ENCODE data around the gene DUSP12. TPM values are rescaled to one million over a fixed set of nuclear protein-coding genes. Genes with fewer than 3 reads are reported as not detected.

The DUSP12 gene
- total RNA-seq, 2 experiments from 2014 or later: 20.3 to 23.0 TPM

GRCh38 chr1:161770250-161770649 lies 20.7 kb downstream of the DUSP12 start:
- CTCF ChIA-PET: interaction anchor here (1.6 kb wide), 1 partner anchor 21 kb away, joined by 5 read pairs; the partner anchor contains the start of gene DUSP12
- peaks cover 49% of the 10 kb centered on the region for H3K4me1 ChIP-seq (ENCODE audit: insufficient read depth, low read length)

GRCh38 chr1:161771161-161771560 lies 21.6 kb downstream of the DUSP12 start:
- Mint-ChIP-seq H3K27ac (no peak overlapping the region), H3K4me3 (no peak overlapping the region), H3K27me3 (no peaks in the 10 kb centered on the region), H3K36me3 (ENCODE audit: low read depth) (peaks cover 13% of the 10 kb centered on the region), H3K4me1 (ENCODE audit: low read depth) (peaks cover 23% of the 10 kb centered on the region), H3K9me3 (no peaks in the 10 kb centered on the region)
- Histone ChIP-seq H3K4me3 (ENCODE audit: low read length) (no peak overlapping the region), H3K9me3 (ENCODE audit: control insufficient read depth in 1 of 2, insufficient read depth in 1 of 2, low read length in 2 of 2) (no peaks in the 10 kb centered on the region), H3K36me3 (ENCODE audit: insufficient read depth, low read length) (no peaks in the 10 kb centered on the region), H3K27me3 (ENCODE audit: control insufficient read depth in 1 of 2, insufficient read depth in 2 of 2, low read length in 2 of 2) (no peaks in the 10 kb centered on the region), H3K4me1 (ENCODE audit: insufficient read depth, low read length) (peaks cover 52% of the 10 kb centered on the region), H3K27ac (ENCODE audit: low read depth in 1 of 2, low read length in 2 of 2) (peak overlapping the region; percentile 24 to 55)
- ATAC-seq (ENCODE audit: poor library complexity) (no peak), DNase-seq (peak in 4 of 14 experiments; percentile 10 to 30 (median 22))
- ChIA-PET CTCF (interaction anchor here (0.7 kb wide), 1 partner anchor 18 kb away, joined by 3 read pairs; no protein-coding TSS in a partner anchor), POLR2A (interaction anchor here (0.7 to 1.6 kb wide), 2 partner anchors 21 to 139 kb away, joined by 4 to 7 read pairs; partner anchors contain the start of gene DUSP12)
- intact Hi-C loops (cut with DNase I, micrococcal nuclease): loop anchor here in 1 of 2 experiments (10.0 kb wide), 1 partner anchor 154 kb away; no protein-coding TSS in a partner anchor
- no peak for TF ChIP-seq CTCF (IDR thresholded peaks at IDR 0.05)

More at GRCh38 chr1:161770250-161770649, 20.7 kb downstream of the DUSP12 start:
- no peak overlapping the region for H3K27ac Mint-ChIP-seq
- H3K27me3 ChIP-seq (ENCODE audit: control insufficient read depth in 1 of 2, insufficient read depth in 2 of 2, low read length in 2 of 2): no peaks in the 10 kb centered on the region
- no peak for TF ChIP-seq CTCF (IDR thresholded peaks at IDR 0.05)
- H3K27ac ChIP-seq (ENCODE audit: low read depth in 1 of 2, low read length in 2 of 2): no peak overlapping the region
- POLR2A ChIA-PET: no interaction called here
- DNase-seq: no peak
- peaks cover 30% of the 10 kb centered on the region for H3K4me1 Mint-ChIP-seq (ENCODE audit: low read depth)
- ATAC-seq (ENCODE audit: poor library complexity): no peak
- H3K9me3 ChIP-seq (ENCODE audit: control insufficient read depth in 1 of 2, insufficient read depth in 1 of 2, low read length in 2 of 2): no peaks in the 10 kb centered on the region
- H3K4me3 Mint-ChIP-seq: peak overlapping the region; percentile 77
- no peak overlapping the region for H3K4me3 ChIP-seq (ENCODE audit: low read length)
- H3K36me3 Mint-ChIP-seq (ENCODE audit: low read depth): peaks cover 17% of the 10 kb centered on the region
- no peaks in the 10 kb centered on the region for H3K9me3 Mint-ChIP-seq
- no peaks in the 10 kb centered on the region for H3K27me3 Mint-ChIP-seq
- intact Hi-C loops (cut with DNase I, micrococcal nuclease): loop anchor here in 1 of 2 experiments (10.0 kb wide), 1 partner anchor 155 kb away; no protein-coding TSS in a partner anchor
- H3K36me3 ChIP-seq (ENCODE audit: insufficient read depth, low read length): no peaks in the 10 kb centered on the region

- H3K9me3 Mint-ChIP-seq: no peaks in the 10 kb centered on the region
- ChIA-PET CTCF (interaction anchor here (0.7 kb wide), 1 partner anchor 17 kb away, joined by 3 read pairs; no protein-coding TSS in a partner anchor), POLR2A (interaction anchor here (0.5 to 1.6 kb wide), 2 partner anchors 22 to 1879 kb away, joined by 3 to 7 read pairs; partner anchors contain the start of gene DUSP12)
- intact Hi-C loops (cut with DNase I, micrococcal nuclease): loop anchor here in 1 of 2 experiments (10.0 kb wide), 1 partner anchor 153 kb away; no protein-coding TSS in a partner anchor
- no peaks in the 10 kb centered on the region for H3K27me3 ChIP-seq (ENCODE audit: control insufficient read depth in 1 of 2, insufficient read depth in 2 of 2, low read length in 2 of 2)
- ATAC-seq (ENCODE audit: poor library complexity) (no peak), DNase-seq (no peak)
- H3K4me3 ChIP-seq (ENCODE audit: low read length): peak overlapping the region; percentile 1
- no peak for TF ChIP-seq CTCF (IDR thresholded peaks at IDR 0.05)
- H3K4me1 ChIP-seq (ENCODE audit: insufficient read depth, low read length): peaks cover 55% of the 10 kb centered on the region
- H3K36me3 ChIP-seq (ENCODE audit: insufficient read depth, low read length): no peaks in the 10 kb centered on the region
- H3K4me3 Mint-ChIP-seq: no peak overlapping the region
- no peaks in the 10 kb centered on the region for H3K9me3 ChIP-seq (ENCODE audit: control insufficient read depth in 1 of 2, insufficient read depth in 1 of 2, low read length in 2 of 2)
- H3K4me1 Mint-ChIP-seq (ENCODE audit: low read depth): peaks cover 15% of the 10 kb centered on the region
- no peaks in the 10 kb centered on the region for H3K27me3 Mint-ChIP-seq
- H3K27ac ChIP-seq (ENCODE audit: low read depth in 1 of 2, low read length in 2 of 2): peak overlapping the region; percentile 24 to 55
- H3K36me3 Mint-ChIP-seq (ENCODE audit: low read depth): peaks cover 5% of the 10 kb centered on the region
- H3K27ac Mint-ChIP-seq: no peak overlapping the region
These were observed 22.4 kb downstream of the DUSP12 start for GRCh38 chr1:161771973-161772372.

Data from CD4-positive, alpha-beta T cell (primary cell).